ENCODE measurements around the gene CHAC1. TPM values are rescaled to one million over a fixed set of nuclear protein-coding genes. Genes with fewer than 3 reads are reported as not detected.
A peak's percentile ranks its signal among the peaks of the same experiment; 100 is the strongest.

The CHAC1 gene
- total RNA-seq, 1 experiment from 2014 or later: 48.7 TPM

DNA sequence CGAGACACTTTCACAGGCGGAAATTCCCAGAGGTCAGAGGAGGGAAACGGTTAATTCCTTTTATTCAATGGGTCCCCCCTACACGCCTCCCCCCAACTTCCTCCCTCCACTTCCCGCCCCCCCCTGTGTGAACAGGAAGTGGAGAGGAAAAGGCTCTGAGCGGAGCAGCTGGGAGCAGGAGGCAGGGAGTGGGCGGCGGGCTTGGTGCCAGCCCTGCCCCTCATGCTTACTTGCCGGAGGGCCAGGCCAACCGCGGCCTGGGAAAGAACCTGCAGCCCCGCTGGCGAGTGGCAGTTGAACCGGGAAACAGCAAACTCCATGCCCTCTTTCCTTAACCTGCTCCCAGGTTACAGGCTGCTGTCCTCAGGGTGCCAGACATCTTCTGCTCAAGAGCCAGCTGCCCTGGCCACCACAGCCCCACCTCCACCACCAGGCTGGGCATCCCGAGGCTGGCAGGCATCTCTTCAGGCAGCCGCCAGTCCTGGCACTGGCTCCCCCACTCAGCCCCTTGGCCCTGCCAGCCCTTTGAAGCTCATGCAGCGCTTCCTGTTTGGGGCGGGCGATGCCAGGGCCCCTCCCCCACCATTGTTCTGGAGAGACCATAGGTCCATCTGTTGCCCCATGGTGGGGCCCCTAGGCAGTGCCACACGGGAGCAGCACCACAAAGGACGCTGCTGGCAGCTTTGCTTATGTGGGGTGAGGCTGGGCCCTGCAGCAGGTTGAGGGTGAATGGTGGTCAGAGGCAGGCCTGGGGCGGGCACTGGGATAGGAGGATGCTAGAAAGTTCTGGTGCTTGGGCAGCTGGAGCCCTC lies 46.1 kb upstream of the CHAC1 start:
- Histone ChIP-seq H3K4me1 (ENCODE audit: insufficient read depth, low read length) (no peaks in the 10 kb centered on the region), H4K5ac (ENCODE audit: insufficient read length, low read depth, low read length) (no peak overlapping the region), H4K20me1 (ENCODE audit: control insufficient read depth, insufficient read depth, insufficient read length) (no peaks in the 10 kb centered on the region), H3T11ph (ENCODE audit: low read length) (no peak overlapping the region), H3K9me3 (ENCODE audit: control insufficient read depth, low read depth, low read length) (no peaks in the 10 kb centered on the region), H3K4me2 (ENCODE audit: insufficient read depth, insufficient read length, low read length) (peak overlapping the region; percentile 61), H3K23ac (ENCODE audit: insufficient read length, low read depth, low read length) (no peak overlapping the region), H2BK120ac (ENCODE audit: low read depth, low read length, poor library complexity, severe bottlenecking) (no peak overlapping the region), H2BK15ac (ENCODE audit: low read depth, low read length) (no peak overlapping the region), H3K27ac (ENCODE audit: insufficient read length, low read depth, low read length) (no peak overlapping the region), H2BK12ac (ENCODE audit: insufficient read length, low read depth, low read length) (no peak overlapping the region), H3K23me2 (ENCODE audit: insufficient read length, low read depth, low read length, poor library complexity, severe bottlenecking) (no peaks in the 10 kb centered on the region), H2AFZ (ENCODE audit: low read length) (no peak overlapping the region), H4K91ac (ENCODE audit: insufficient read length, low read depth, low read length) (no peak overlapping the region), H2BK5ac (ENCODE audit: insufficient read length, low read length) (no peak overlapping the region), H3K4ac (ENCODE audit: low read depth, low read length) (no peak overlapping the region), H3K79me2 (ENCODE audit: insufficient read depth, low read length) (no peaks in the 10 kb centered on the region), H2AK5ac (ENCODE audit: insufficient read length, low read length) (no peak overlapping the region), H2BK20ac (ENCODE audit: low read depth, low read length, poor library complexity, severe bottlenecking) (no peak overlapping the region), H3K27me3 (ENCODE audit: insufficient read depth, low read length) (no peaks in the 10 kb centered on the region), H3K79me1 (ENCODE audit: insufficient read depth, low read depth, low read length, poor library complexity, severe bottlenecking) (peaks cover 2% of the 10 kb centered on the region), H3K18ac (ENCODE audit: insufficient read length, low read depth, low read length) (no peak overlapping the region), H3K14ac (ENCODE audit: insufficient read depth, low read length) (no peak overlapping the region; the same call in 1 of the 2 replicates), H3K9ac (ENCODE audit: extremely low read depth, insufficient read length, low read length) (no peak overlapping the region), H3K56ac (ENCODE audit: insufficient read length, low read depth, low read length) (no peak overlapping the region), H4K8ac (replicated peaks; ENCODE audit: insufficient read length, low read depth, low read length) (no peak overlapping the region)
- DNase-seq: peak; percentile 47
- Mint-ChIP-seq H3K36me3 (ENCODE audit: insufficient read depth in 1 of 3, low read depth in 3 of 3) (peaks cover 11 to 30% (median 21%) of the 10 kb centered on the region in 3 experiments), H3K27me3 (ENCODE audit: low read depth) (peaks cover 6% of the 10 kb centered on the region), H3K4me3 (peak overlapping the region in 1 of 2 experiments; percentile 71; a peak in 2 of 5 replicates), H3K9me3 (no peaks in the 10 kb centered on the region), H3K27ac (no peak overlapping the region), H3K4me1 (peaks cover 26 to 27% of the 10 kb centered on the region in 2 experiments)
- WGBS (ENCODE audit: extremely low coverage, insufficient read length, low lambda C conversion rate): no CpG with 5 or more reads among the region's 22 CpGs
- TF ChIP-seq, protein P1, sequence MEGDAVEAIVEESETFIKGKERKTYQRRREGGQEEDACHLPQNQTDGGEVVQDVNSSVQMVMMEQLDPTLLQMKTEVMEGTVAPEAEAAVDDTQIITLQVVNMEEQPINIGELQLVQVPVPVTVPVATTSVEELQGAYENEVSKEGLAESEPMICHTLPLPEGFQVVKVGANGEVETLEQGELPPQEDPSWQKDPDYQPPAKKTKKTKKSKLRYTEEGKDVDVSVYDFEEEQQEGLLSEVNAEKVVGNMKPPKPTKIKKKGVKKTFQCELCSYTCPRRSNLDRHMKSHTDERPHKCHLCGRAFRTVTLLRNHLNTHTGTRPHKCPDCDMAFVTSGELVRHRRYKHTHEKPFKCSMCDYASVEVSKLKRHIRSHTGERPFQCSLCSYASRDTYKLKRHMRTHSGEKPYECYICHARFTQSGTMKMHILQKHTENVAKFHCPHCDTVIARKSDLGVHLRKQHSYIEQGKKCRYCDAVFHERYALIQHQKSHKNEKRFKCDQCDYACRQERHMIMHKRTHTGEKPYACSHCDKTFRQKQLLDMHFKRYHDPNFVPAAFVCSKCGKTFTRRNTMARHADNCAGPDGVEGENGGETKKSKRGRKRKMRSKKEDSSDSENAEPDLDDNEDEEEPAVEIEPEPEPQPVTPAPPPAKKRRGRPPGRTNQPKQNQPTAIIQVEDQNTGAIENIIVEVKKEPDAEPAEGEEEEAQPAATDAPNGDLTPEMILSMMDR (conservative IDR thresholded peaks at IDR 0.05): no peak

All from H9 (cell line).